Measurements from ENCODE around the gene PLBD2. TPM values are rescaled to one million over a fixed set of nuclear protein-coding genes. Genes with fewer than 3 reads are reported as not detected.

PLBD2 gene
- total RNA-seq, 1 donor from 2014 or later = 26.6 TPM

- Mint-ChIP-seq H3K36me3 (ENCODE audit: low read depth, unreplicated experiment) (no peaks in the 10 kb centered on the region), H3K27me3 (ENCODE audit: unreplicated experiment) (peaks cover 7% of the 10 kb centered on the region), H3K9me3 (ENCODE audit: unreplicated experiment) (no peaks in the 10 kb centered on the region), H3K4me1 (ENCODE audit: unreplicated experiment) (no peaks in the 10 kb centered on the region), H3K4me3 (ENCODE audit: unreplicated experiment) (no peak overlapping the region), H3K27ac (ENCODE audit: unreplicated experiment) (no peak overlapping the region)
- no peak for DNase-seq (ENCODE audit: low spot score)
- no peak for TF ChIP-seq CTCF (IDR thresholded peaks at IDR 0.05; ENCODE audit: unreplicated experiment)
Measured at GRCh38 chr12:113414519-113415038, 56.2 kb downstream of the PLBD2 start.

GRCh38 chr12:113416091-113416754 lies 57.8 kb downstream of the PLBD2 start:
- H3K36me3 Mint-ChIP-seq (ENCODE audit: low read depth, unreplicated experiment) = no peaks in the 10 kb centered on the region
- TF ChIP-seq CTCF (IDR thresholded peaks at IDR 0.05; ENCODE audit: unreplicated experiment) = no peak

DNA sequence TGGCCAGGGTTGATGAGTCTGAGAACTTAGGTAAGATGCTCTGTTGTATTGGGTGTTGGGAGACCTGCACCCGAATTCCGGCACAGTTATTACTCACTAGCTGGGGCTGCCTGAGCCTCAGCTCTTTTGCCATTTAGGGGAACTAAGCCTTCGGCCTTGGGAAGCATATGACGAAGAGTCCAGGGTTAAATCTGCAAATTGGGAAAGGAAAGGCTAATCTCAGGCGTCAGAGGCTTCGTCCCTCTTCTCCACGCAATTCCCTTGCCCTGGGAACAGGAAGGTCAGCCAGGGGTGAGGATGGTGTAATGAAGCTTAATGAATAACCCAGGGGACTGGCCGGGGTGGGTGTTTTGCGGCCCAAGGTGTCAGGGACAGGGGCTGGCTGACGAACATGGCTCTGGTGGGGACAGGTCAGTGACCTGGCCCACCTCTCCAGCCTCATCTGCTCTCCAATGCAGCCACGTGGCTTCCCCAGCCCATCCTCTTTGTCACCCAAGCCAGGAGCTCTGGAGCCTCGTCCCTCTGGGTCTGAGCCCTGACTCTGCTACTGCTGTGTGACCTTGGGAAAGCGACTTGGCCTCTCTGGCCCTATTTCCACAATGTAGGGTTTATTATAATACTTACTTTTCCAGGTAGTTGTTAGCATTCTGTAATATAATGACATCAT lies 60.0 kb downstream of the PLBD2 start:
- Mint-ChIP-seq H3K27me3 (ENCODE audit: unreplicated experiment) (peaks cover 5% of the 10 kb centered on the region), H3K9me3 (ENCODE audit: unreplicated experiment) (no peaks in the 10 kb centered on the region), H3K27ac (ENCODE audit: unreplicated experiment) (no peak overlapping the region), H3K36me3 (ENCODE audit: low read depth, unreplicated experiment) (no peaks in the 10 kb centered on the region), H3K4me3 (ENCODE audit: unreplicated experiment) (no peak overlapping the region), H3K4me1 (ENCODE audit: unreplicated experiment) (no peaks in the 10 kb centered on the region)
- no peak for DNase-seq (ENCODE audit: low spot score)
- no peak for TF ChIP-seq CTCF (IDR thresholded peaks at IDR 0.05; ENCODE audit: unreplicated experiment)

More at GRCh38 chr12:113416091-113416754, 57.8 kb downstream of the PLBD2 start:
- DNase-seq (ENCODE audit: low spot score) = no peak
- H3K9me3 Mint-ChIP-seq (ENCODE audit: unreplicated experiment) = no peaks in the 10 kb centered on the region
- H3K27me3 Mint-ChIP-seq (ENCODE audit: unreplicated experiment) = peaks cover 5% of the 10 kb centered on the region
- no peak overlapping the region for H3K4me3 Mint-ChIP-seq (ENCODE audit: unreplicated experiment)
- H3K27ac Mint-ChIP-seq (ENCODE audit: unreplicated experiment) = no peak overlapping the region
- H3K4me1 Mint-ChIP-seq (ENCODE audit: unreplicated experiment) = no peaks in the 10 kb centered on the region

- no peak for DNase-seq (ENCODE audit: low spot score)
- Mint-ChIP-seq H3K4me3 (ENCODE audit: unreplicated experiment) (no peak overlapping the region), H3K27ac (ENCODE audit: unreplicated experiment) (no peak overlapping the region), H3K27me3 (ENCODE audit: unreplicated experiment) (peaks cover 3% of the 10 kb centered on the region), H3K36me3 (ENCODE audit: low read depth, unreplicated experiment) (no peaks in the 10 kb centered on the region), H3K9me3 (ENCODE audit: unreplicated experiment) (no peaks in the 10 kb centered on the region), H3K4me1 (ENCODE audit: unreplicated experiment) (no peaks in the 10 kb centered on the region)
- no peak for TF ChIP-seq CTCF (IDR thresholded peaks at IDR 0.05; ENCODE audit: unreplicated experiment)
Measured at GRCh38 chr12:113420996-113421595, 62.7 kb downstream of the PLBD2 start.

Data from endothelial cell (in vitro differentiated cells).